Adrenal gland (tissue), 12 donors: Measurements from ENCODE around the gene CXXC5. TPM values are rescaled to one million over a fixed set of nuclear protein-coding genes. Genes with fewer than 3 reads are reported as not detected.

ENCODE experiments used
- DNase-seq, 7 donors: peaks; one replicate each; pipeline ENCODE4 v3.0.0-alpha.2; 2019 to 2020
- H3K27ac ChIP-seq, 5 donors: fragments of 200-600 bp; sonication (generic) in 4 of 5; 1 replicate in 3 of 5; 2 replicates in 2 of 5; pipeline versions ENCODE4 v1.5.1 to v1.8.0; 2016 to 2020; ENCODE audit warnings: mild to moderate bottlenecking in 1 of 5
- H3K27me3 ChIP-seq: fragments of 200-600 bp; 2 replicates; pipeline ENCODE4 v1.8.0; 2021
- H3K36me3 ChIP-seq, 2 donors: fragments of 200-600 bp; replicated peaks in 1 of 2; 1 replicate in 1 of 2; 2 replicates in 1 of 2; pipeline versions ENCODE4 v1.5.1 to v1.8.0; 2018 to 2022
- H3K4me1 ChIP-seq, 2 donors: fragments of 200-600 bp; replicated peaks in 1 of 2; 1 replicate in 1 of 2; 2 replicates in 1 of 2; pipeline versions ENCODE4 v1.5.1 to v1.8.0; 2018 to 2021
- H3K4me3 ChIP-seq, 4 donors: fragments of 200-600 bp; sonication (generic) in 3 of 4; one replicate each; pipeline ENCODE4 v1.5.1; 2016 to 2018
- H3K9me3 ChIP-seq, 3 donors: fragments of 200-600 bp; sonication (generic) in 1 of 3; replicated peaks in 1 of 3; 1 replicate in 2 of 3; 2 replicates in 1 of 3; pipeline versions ENCODE4 v1.5.1 to v1.8.0; 2016 to 2021
- CTCF ChIP-seq, 6 experiments: fragments of 450-650 bp in 4 of 6; fragments of 200-600 bp in 2 of 6; sonication (generic) in 1 of 6; IDR thresholded peaks; 1 replicate in 5 of 6; 2 replicates in 1 of 6; pipeline versions ENCODE4 v1.5.1 to v1.8.0; 2016 to 2021; ENCODE audit warnings: antibody characterized with exemption in 6 of 6, mild to moderate bottlenecking in 2 of 6, moderate library complexity in 1 of 6
- POLR2A ChIP-seq, 2 donors: fragments of 450-650 bp; IDR thresholded peaks; one replicate each; pipeline ENCODE4 v1.6.1; 2017; ENCODE audit warnings: antibody characterized with exemption in 2 of 2, mild to moderate bottlenecking in 2 of 2, moderate library complexity in 1 of 2
- WGBS, 4 donors: extraction: QIAGEN DNeasy Blood & Tissue Kit in 2 of 4; methylation state at CpG; one replicate each; pipeline versions ENCODE4 v1.1.5 to v1.1.7; 2013 to 2017; 5-methylcytosine and 5-hydroxymethylcytosine counted together
- intact Hi-C, 2 donors: fragments of 100-400 bp; cut with DNase I; formaldehyde crosslinking; loops; one replicate each; pipeline versions ENCODE4 v1.14.1 to v1.15.0; 2022 to 2023
- polyA plus RNA-seq, 3 donors: library from polyadenylated mRNA; stranded (reverse); fragments of 200-250 nt in 2 of 3; fragments of 350-450 nt in 1 of 3; fragmentation: Illumina TruSeq in 1 of 3; extraction: RNeasy Lipid Tissue Mini Kit (QIAGEN cat#74804) in 1 of 3; gene quantifications; one replicate each; pipeline ENCODE4 v1.2.3, GENCODE V29; 2013 to 2014
- total RNA-seq, 9 donors: library from RNA; depleted of rRNA in 4 of 9; stranded (reverse); fragments of >200 nt in 4 of 9; fragments of 120-200 nt in 1 of 9; fragmentation: NEBNext Ultra II Directional in 1 of 9; extraction: Animal tissue kit (Norgen Biotek cat#: 25700) in 1 of 9; gene quantifications; one replicate each; pipeline versions ENCODE4 v1.1.0 to v1.2.4, GENCODE V29; 2013 to 2023
- donor health status: healthy with polysubstance abuse.
- donor health status: Bipolar disorder and iron deficiency.
- donor health status: DM: yes; HTN: yes; CAD: no.
- donor health status: DM: no; HTN: no; CAD: no.
- donor health status: DM: no; HTN: no; CAD: no.
- donor health status: DM: yes; HTN: yes; CAD: no.

The CXXC5 gene
- total and polyA plus RNA-seq, 12 donors = 16.2 to 79.3 (median 34.7) TPM

- intact Hi-C loops = no loop called here
- H3K27me3 ChIP-seq = no peaks in the 10 kb centered on the region
- no peak for DNase-seq
- WGBS, 4 donors = 79 to 82% (median 80%) methylated on average over 18 to 20 of the region's 20 CpGs
- TF ChIP-seq POLR2A (IDR thresholded peaks at IDR 0.05) (no peak), CTCF (IDR thresholded peaks at IDR 0.05) (no peak)
- H3K4me3 ChIP-seq = no peak overlapping the region
- H3K4me1 ChIP-seq = peaks cover 0 to 13% of the 10 kb centered on the region in 2 donors
- no peak overlapping the region for H3K27ac ChIP-seq
- no peaks in the 10 kb centered on the region for H3K9me3 ChIP-seq
- peaks cover 0 to 27% of the 10 kb centered on the region in 2 donors for H3K36me3 ChIP-seq
Measured at GRCh38 chr5:139683295-139684271, 35.4 kb downstream of the CXXC5 start.

DNA sequence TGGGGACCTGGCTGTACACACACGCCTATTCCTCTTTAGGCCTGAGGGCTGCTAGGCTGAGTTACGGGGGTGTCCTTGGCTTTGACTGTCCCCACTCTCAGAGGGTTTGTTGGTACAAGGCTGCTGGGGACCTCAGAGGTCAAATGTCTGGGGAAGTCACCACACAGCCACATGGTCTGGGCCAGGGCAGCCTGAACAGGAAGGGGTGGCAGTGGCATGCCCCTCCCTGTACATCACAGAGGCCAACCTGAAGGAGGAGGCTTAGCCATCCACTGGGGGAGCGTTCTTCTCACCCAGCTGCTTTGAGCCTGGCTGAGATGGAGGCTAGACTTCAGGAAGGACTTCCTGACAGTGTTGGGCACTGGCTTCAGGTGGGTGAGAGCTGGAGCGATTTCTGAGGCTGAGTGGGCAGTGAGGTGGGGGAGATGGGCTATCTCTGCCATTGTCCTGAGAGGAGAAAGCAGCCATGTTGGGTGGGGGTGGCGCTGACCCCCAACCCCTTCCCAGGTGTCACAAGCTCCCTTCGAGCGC, 36.3 kb downstream of the CXXC5 start:
- no peak for DNase-seq
- Histone ChIP-seq H3K36me3 (peaks cover 0 to 27% of the 10 kb centered on the region in 2 donors), H3K9me3 (no peaks in the 10 kb centered on the region), H3K4me3 (no peak overlapping the region), H3K4me1 (peaks cover 0 to 9% of the 10 kb centered on the region in 2 donors), H3K27me3 (no peaks in the 10 kb centered on the region), H3K27ac (peak overlapping the region in 1 of 5 donors; percentile 4)
- TF ChIP-seq POLR2A (IDR thresholded peaks at IDR 0.05) = no peak
- 72 to 94% (median 87%) methylated on average over 3 to 7 of the region's 7 CpGs for WGBS, 4 donors
- intact Hi-C loops = no loop called here

GRCh38 chr5:139684881-139685749, 37.0 kb downstream of the CXXC5 start:
- peaks cover 6 to 16% of the 10 kb centered on the region in 2 donors for H3K4me1 ChIP-seq
- intact Hi-C loops = loop anchor here (5.0 kb wide), 2 partner anchors 38 to 48 kb away; partner anchors contain the start of gene CXXC5 (in 1 of the 2)
- TF ChIP-seq POLR2A (IDR thresholded peaks at IDR 0.05) (no peak), CTCF (IDR thresholded peaks at IDR 0.05) (no peak)
- 72 to 87% (median 75%) methylated on average over 5 to 19 of the region's 19 CpGs for WGBS, 4 donors
- no peaks in the 10 kb centered on the region for H3K27me3 ChIP-seq
- H3K36me3 ChIP-seq = peaks cover 0 to 27% of the 10 kb centered on the region in 2 donors
- H3K27ac ChIP-seq = peak overlapping the region in 1 of 5 donors; percentile 17
- H3K4me3 ChIP-seq = no peak overlapping the region
- no peak for DNase-seq
- H3K9me3 ChIP-seq = no peaks in the 10 kb centered on the region

- Histone ChIP-seq H3K4me1 (peaks cover 10 to 23% of the 10 kb centered on the region in 2 donors), H3K27me3 (no peaks in the 10 kb centered on the region), H3K9me3 (no peaks in the 10 kb centered on the region), H3K36me3 (peaks cover 0 to 22% of the 10 kb centered on the region in 2 donors), H3K27ac (peak overlapping the region in 1 of 5 donors; percentile 40), H3K4me3 (no peak overlapping the region)
- no peak for DNase-seq
- intact Hi-C loops = loop anchor here (5.0 kb wide), 2 partner anchors 39 to 49 kb away; partner anchors contain the start of gene CXXC5 (in 1 of the 2)
- 78 to 96% (median 83%) methylated on average over 2 to 5 of the region's 5 CpGs for WGBS, 4 donors
- TF ChIP-seq CTCF (IDR thresholded peaks at IDR 0.05) (no peak), POLR2A (IDR thresholded peaks at IDR 0.05) (no peak)
Measured at GRCh38 chr5:139685886-139686285, 37.7 kb downstream of the CXXC5 start.
